Fibroblast of lung (primary cell): ENCODE results near the gene ATP13A4.

ENCODE experiments used
- CTCF ChIP-seq, 2 donors: IDR thresholded peaks in 1 of 2; conservative IDR thresholded peaks in 1 of 2; 1 replicate in 1 of 2; 2 replicates in 1 of 2; pipeline ENCODE4 v1.5.1; 2011 to 2012; ENCODE audit warnings: low read length in 2 of 2, control low read depth in 1 of 2, inconsistent platforms in 1 of 2, low read depth in 1 of 2, mild to moderate bottlenecking in 1 of 2
- EZH2 ChIP-seq: IDR thresholded peaks from 2 replicates; pipeline ENCODE4 v1.5.1; 2012; ENCODE audit warnings: low read length, control low read depth, mild to moderate bottlenecking; ENCODE audit errors: missing control alignments

GRCh38 chr3:193439423-193439822 lies 115.3 kb downstream of the ATP13A4 start:
- TF ChIP-seq EZH2 = no peak
- TF ChIP-seq CTCF (conservative IDR thresholded peaks at IDR 0.05 in 1 of 2, IDR thresholded peaks at IDR 0.05 in 1 of 2; ENCODE audit: low read depth in 1 of 2, low read length in 2 of 2) = no peak
